HUES48 (cell line): Measurements from ENCODE around the gene SCARF2.
"Not testable (repeated sequence)": the region's sequence is repeated elsewhere in the genome, so short reads cannot be mapped to it uniquely, and the experiment has no call there.

Source experiments
- H3K27ac ChIP-seq: one replicate; pipeline ENCODE4 v1.7.0; 2013; ENCODE audit warnings: low read depth, low read length, inconsistent platforms
- H3K27me3 ChIP-seq: 2 replicates; pipeline ENCODE4 v1.6.1; 2013; ENCODE audit warnings: mild to moderate bottlenecking, low read length; ENCODE audit not compliant: control insufficient read depth, insufficient read depth
- H3K36me3 ChIP-seq: 2 replicates; pipeline ENCODE4 v1.6.1; 2013; ENCODE audit warnings: low read length; ENCODE audit not compliant: control insufficient read depth, insufficient read depth
- H3K4me1 ChIP-seq: 2 replicates; pipeline ENCODE4 v1.6.1; 2013; ENCODE audit warnings: mild to moderate bottlenecking, low read length; ENCODE audit not compliant: control insufficient read depth, insufficient read depth
- H3K4me3 ChIP-seq: 2 replicates; pipeline ENCODE4 v1.5.1; 2013; ENCODE audit warnings: mild to moderate bottlenecking, low read depth, low read length
- H3K9ac ChIP-seq: 2 replicates; pipeline ENCODE4 v1.6.1; 2013; ENCODE audit warnings: mild to moderate bottlenecking, low read depth, low read length, moderate library complexity
- H3K9me3 ChIP-seq: 2 replicates; pipeline ENCODE4 v1.6.1; 2013; ENCODE audit warnings: low read length; ENCODE audit not compliant: control insufficient read depth, insufficient read depth

The SCARF2 gene

DNA sequence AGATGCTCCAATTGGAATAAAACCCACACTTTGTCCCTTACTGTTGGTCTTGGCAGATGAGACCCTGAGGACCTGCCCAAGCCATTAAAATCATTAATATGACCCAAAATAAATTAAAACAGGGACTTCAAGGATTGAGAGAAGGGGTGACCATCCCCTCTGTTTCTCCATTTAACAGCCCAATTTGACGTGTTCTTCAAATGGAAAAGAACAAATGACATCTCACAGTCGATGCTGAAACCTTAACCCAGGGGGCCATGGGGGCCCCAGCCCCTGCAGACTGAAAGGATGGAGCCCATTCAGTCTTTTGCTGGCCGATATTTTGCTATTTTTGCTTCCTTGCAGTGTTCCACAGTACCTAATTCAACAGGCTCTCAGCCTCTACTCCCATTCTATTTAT lies 23.2 kb downstream of the SCARF2 start:
- H3K4me1 ChIP-seq: no peaks in the 10 kb centered on the region
- no peaks in the 10 kb centered on the region for H3K9me3 ChIP-seq
- 0 out of 2 replicates have a peak, but pooled peaks cover 2% of the 10 kb centered on the region for H3K27me3 ChIP-seq
- H3K36me3 ChIP-seq: no peaks in the 10 kb centered on the region
- H3K27ac ChIP-seq: no peak overlapping the region
- H3K4me3 ChIP-seq: no peak overlapping the region
- H3K9ac ChIP-seq: no peak overlapping the region

DNA sequence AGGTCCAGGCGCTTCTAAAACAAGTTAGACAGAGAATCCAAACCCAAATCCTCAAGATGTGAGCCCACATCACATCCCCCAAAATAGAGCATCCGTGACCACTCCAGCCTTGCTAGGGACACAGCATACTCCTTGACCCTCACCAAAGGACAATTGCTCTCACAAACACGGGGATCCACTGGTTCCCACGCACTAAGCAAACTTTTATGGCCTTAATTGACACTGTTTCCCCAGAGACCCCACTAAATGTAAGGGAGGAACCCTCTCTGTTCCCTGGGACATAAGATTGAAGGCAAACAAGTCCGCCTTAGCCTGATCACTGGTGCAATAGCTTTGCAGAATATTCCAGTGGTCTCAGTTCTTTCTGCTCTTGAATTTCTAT lies 23.6 kb downstream of the SCARF2 start:
- Histone ChIP-seq H3K27me3 (0 out of 2 replicates have a peak, but pooled peaks cover 1% of the 10 kb centered on the region), H3K4me3 (no peak overlapping the region), H3K9ac (no peak overlapping the region), H3K27ac (no peak overlapping the region), H3K9me3 (no peaks in the 10 kb centered on the region), H3K36me3 (no peaks in the 10 kb centered on the region), H3K4me1 (no peaks in the 10 kb centered on the region)

DNA sequence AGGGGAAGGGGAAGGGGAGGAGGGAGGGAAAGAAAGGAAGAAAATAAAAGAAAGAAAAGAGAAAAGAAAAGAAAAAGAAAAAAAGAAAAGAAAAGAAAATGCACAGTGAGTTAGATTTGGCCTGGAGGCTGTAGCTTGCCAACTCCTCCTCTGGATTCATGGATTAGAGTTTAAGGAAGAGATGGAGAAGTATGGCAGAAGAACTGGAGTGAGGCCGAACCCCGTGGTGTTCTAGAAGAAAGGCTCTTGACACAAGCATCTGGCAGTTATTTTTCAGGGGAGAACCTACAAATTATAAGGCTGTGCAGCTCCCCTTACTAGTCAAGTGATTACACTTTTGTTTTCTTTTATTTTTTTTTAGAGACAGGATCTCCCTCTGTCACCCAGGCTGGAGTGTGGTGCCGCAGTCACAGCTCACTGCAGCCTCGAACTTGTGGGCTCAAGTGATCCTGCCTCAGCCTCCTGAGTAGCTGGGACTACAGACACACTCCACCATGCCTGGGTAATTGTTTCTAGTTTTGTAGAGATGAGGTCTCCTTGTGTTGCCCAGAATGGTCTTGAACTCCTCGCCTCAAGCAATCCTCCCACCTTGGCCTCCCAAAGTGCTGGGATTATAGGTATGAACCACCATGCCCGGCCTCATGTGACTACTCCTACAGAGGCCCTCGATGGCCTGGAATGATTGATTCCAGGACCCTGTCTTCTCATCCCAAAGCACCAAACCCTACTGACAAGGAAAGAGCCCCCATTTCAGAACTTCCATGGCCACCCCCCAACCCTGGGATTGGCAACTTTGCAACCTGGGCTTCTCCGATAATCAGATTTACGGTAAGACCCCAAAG lies 24.2 kb downstream of the SCARF2 start:
- Histone ChIP-seq H3K27ac (no peak overlapping the region), H3K27me3 (no peaks in the 10 kb centered on the region), H3K36me3 (no peaks in the 10 kb centered on the region), H3K4me1 (no peaks in the 10 kb centered on the region), H3K4me3 (no peak overlapping the region), H3K9me3 (no peaks in the 10 kb centered on the region), H3K9ac (no peak overlapping the region)

DNA sequence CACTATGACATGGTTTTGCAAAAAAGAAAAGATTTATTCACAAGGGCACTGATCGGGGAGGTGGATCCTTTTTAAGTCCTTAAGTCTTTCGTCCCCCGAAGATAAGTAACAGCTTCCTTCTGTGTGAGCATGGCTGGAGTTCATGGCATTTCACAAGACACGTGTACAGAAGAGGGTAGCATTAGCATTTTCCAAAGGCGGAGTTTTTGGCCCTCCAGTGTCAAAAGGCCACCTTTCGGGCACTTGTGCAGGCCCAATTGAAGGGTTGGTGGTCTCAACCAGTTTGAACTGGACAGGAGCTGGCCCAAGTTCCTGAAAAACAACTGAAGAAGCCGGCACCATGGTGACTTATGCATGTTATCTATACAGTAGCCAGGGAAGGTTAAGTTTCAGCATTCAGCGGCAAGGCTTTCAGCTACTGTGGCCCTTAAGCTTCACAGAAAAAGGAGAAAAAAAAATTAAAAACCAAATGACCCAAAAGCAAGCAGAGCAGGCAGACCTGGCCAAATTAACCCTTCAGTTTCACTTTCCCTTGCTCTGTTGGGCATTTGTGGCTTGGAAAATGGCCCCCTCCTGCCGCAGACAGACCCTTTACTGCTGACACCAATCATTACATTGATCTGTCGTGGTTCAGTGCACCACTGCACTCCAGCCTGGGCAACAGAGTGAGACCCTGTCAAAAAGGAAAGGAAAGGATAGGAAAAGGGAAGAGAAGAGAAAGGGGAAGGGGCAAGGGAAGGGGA lies 25.0 kb downstream of the SCARF2 start:
- no peaks in the 10 kb centered on the region for H3K4me1 ChIP-seq
- H3K4me3 ChIP-seq: no peak overlapping the region
- no peaks in the 10 kb centered on the region for H3K27me3 ChIP-seq
- H3K9ac ChIP-seq: no peak overlapping the region
- peaks cover 2% of the 10 kb centered on the region; the same call in 1 of the 2 replicates for H3K36me3 ChIP-seq
- no peak overlapping the region for H3K27ac ChIP-seq
- no peaks in the 10 kb centered on the region for H3K9me3 ChIP-seq

DNA sequence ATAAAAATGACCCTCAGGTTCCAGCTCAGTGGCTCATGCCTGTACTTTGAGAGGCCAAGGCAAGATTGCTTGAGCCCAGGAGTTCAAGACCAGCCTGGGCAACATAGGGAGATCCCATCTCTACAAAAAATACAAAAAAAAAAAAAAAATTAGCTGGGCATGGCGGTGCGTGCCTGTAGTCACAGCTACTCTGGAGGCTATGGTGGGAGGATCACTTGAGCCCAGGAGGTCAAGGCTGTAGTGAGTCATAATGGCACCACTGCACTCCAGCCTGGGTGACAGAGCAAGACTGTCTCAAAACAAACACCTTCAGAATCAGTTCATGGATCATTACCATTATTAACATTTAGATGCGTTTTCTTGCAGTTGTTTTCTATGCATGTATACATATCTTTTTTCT lies 28.2 kb downstream of the SCARF2 start:
- peaks cover 26% of the 10 kb centered on the region for H3K36me3 ChIP-seq
- not testable (repeated sequence) for H3K27me3 ChIP-seq, H3K9me3 ChIP-seq, H3K27ac ChIP-seq, H3K9ac ChIP-seq, H3K4me3 ChIP-seq, H3K4me1 ChIP-seq

DNA sequence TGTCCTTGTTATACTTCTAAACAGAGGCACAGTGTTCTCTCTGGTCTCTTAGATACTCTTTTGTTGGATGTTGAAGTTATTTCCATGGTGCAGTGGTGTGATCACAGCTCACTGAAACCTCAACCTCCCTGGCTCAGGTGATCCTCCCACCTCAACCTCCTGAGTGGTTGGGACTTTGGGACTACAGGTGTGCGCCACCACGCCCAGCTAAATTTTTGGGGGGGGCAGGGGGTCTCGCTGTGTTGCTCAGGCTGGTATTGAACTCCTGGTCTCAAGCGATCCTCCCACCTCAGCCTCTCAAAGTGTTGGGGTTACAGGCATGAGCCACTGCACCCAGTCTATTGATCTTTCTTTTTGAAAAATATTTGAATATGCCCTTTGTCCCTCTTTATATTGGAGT lies 28.7 kb downstream of the SCARF2 start:
- Histone ChIP-seq H3K4me3 (no peak overlapping the region), H3K9me3 (no peaks in the 10 kb centered on the region), H3K36me3 (peaks cover 31% of the 10 kb centered on the region), H3K4me1 (no peaks in the 10 kb centered on the region), H3K9ac (no peak overlapping the region), H3K27ac (no peak overlapping the region), H3K27me3 (no peaks in the 10 kb centered on the region)

DNA sequence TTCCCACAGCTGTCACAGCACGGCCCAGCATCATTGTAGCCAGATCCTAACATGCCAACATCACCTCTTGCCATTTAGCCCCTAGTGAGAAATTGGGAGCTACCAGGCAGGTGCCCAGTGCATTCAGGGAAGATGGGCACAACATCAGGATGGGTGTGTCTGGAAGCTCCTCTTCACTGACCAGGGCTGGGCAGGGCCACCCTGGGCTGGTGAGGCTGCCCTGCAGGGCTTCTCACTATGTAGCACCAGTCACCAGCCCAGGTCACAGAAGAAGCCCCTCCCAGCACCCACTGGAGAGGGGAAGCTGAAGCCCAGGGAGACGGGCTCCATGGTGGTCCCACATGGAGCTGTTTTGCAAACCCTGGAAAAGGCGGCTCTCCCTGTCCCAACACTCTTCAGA lies 29.8 kb downstream of the SCARF2 start:
- Histone ChIP-seq H3K9me3 (no peaks in the 10 kb centered on the region), H3K36me3 (peaks cover 40% of the 10 kb centered on the region), H3K27ac (no peak overlapping the region), H3K9ac (no peak overlapping the region), H3K4me3 (no peak overlapping the region), H3K4me1 (no peaks in the 10 kb centered on the region), H3K27me3 (no peaks in the 10 kb centered on the region)

DNA sequence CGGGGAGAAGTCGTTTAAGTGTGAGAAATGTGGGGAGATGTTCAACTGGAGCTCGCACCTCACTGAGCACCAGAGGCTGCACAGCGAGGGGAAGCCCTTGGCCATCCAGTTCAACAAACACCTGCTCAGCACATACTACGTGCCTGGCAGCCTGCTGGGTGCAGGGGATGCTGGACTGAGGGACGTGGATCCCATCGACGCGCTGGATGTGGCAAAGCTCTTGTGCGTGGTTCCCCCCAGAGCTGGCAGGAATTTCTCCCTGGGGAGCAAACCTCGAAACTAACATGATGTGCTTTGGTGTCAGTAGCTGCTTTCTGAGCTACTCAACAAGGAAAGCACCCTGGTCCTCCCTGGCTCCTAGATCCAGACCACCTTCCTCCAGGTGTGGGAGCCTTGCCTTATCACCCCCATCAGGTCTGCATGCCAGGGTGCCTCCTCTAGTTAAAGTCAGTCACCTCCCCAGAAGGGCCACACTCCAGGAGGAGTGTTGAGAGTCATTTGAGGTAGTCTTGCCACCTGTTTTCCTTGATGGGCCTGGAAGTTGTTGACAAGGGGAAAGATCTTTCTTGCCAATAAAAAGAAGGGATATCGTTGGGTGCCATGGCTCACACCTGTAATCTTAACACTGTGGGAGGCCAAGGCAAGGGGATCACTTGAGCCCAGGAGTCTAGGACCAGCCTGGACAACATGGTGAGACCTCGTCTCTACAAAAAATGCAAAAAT lies 30.8 kb downstream of the SCARF2 start:
- H3K27ac ChIP-seq: no peak overlapping the region
- H3K4me3 ChIP-seq: no peak overlapping the region
- H3K36me3 ChIP-seq: peaks cover 46% of the 10 kb centered on the region
- no peaks in the 10 kb centered on the region for H3K9me3 ChIP-seq
- H3K9ac ChIP-seq: no peak overlapping the region
- H3K27me3 ChIP-seq: no peaks in the 10 kb centered on the region
- no peaks in the 10 kb centered on the region for H3K4me1 ChIP-seq

DNA sequence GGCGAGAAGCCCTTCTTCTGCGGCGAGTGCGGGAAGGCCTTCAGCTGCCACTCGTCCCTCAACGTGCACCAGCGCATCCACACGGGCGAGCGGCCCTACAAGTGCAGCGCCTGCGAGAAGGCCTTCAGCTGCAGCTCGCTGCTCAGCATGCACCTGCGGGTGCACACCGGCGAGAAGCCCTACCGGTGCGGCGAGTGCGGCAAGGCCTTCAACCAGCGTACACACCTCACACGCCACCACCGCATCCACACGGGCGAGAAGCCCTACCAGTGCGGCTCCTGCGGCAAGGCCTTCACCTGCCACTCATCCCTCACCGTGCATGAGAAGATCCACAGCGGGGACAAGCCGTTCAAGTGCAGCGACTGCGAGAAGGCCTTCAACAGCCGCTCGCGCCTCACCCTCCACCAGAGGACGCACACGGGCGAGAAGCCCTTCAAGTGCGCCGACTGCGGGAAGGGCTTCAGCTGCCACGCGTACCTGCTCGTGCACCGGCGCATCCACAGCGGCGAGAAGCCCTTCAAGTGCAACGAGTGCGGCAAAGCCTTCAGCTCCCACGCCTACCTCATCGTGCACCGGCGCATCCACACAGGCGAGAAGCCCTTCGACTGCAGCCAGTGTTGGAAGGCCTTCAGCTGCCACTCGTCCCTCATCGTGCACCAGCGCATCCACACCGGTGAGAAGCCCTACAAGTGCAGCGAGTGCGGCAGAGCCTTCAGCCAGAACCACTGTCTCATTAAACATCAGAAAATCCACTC lies 31.5 kb downstream of the SCARF2 start:
- H3K4me1 ChIP-seq: no peaks in the 10 kb centered on the region
- no peaks in the 10 kb centered on the region for H3K27me3 ChIP-seq
- H3K9ac ChIP-seq: no peak overlapping the region
- peaks cover 52% of the 10 kb centered on the region for H3K36me3 ChIP-seq
- no peaks in the 10 kb centered on the region for H3K9me3 ChIP-seq
- no peak overlapping the region for H3K4me3 ChIP-seq
- H3K27ac ChIP-seq: no peak overlapping the region

DNA sequence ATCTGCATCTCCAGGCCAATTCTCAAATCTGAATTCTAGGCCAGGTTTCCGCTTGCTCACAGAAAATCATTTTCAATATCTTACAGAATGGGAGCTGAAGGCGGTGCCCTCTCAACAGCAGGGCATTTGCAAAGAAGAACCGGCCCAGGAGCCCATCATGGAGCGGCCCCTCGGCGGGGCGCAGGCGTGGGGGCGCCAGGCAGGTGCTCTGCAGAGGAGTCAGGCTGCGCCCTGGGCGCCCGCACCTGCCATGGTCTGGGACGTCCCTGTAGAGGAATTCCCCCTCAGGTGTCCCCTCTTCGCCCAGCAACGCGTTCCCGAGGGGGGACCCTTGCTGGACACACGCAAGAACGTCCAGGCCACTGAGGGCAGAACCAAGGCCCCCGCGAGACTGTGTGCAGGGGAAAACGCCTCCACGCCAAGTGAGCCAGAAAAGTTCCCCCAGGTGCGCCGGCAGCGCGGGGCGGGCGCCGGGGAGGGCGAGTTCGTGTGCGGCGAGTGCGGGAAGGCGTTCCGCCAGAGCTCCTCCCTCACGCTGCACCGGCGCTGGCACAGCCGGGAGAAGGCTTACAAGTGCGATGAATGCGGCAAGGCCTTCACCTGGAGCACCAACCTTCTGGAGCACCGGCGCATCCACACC lies 32.2 kb downstream of the SCARF2 start:
- Histone ChIP-seq H3K27me3 (no peaks in the 10 kb centered on the region), H3K27ac (no peak overlapping the region), H3K4me1 (no peaks in the 10 kb centered on the region), H3K36me3 (peaks cover 59% of the 10 kb centered on the region), H3K4me3 (no peak overlapping the region), H3K9me3 (no peaks in the 10 kb centered on the region), H3K9ac (no peak overlapping the region)
